GM18858 (cell line): Measurements from ENCODE around the gene MAML3.

Experiments
- ATAC-seq: cut with Tn5 transposase; IDR thresholded peaks from one replicate; pipeline ENCODE4 v1.9.1; 2021; ENCODE audit not compliant: unreplicated experiment

The MAML3 gene

GRCh38 chr4:139903845-139904244 is 250.1 kb downstream of the MAML3 start:
- ATAC-seq = no peak

GRCh38 chr4:139902321-139903320 is 251.4 kb downstream of the MAML3 start:
- ATAC-seq = no peak

- ATAC-seq = no peak
Measured at GRCh38 chr4:139901531-139902320, 252.3 kb downstream of the MAML3 start.

- no peak for ATAC-seq
Measured at GRCh38 chr4:139900964-139901376, 253.0 kb downstream of the MAML3 start.

- no peak for ATAC-seq
Measured at GRCh38 chr4:139899346-139899745, 254.6 kb downstream of the MAML3 start.

GRCh38 chr4:139898293-139898692 is 255.7 kb downstream of the MAML3 start:
- ATAC-seq = no peak

- no peak for ATAC-seq
Measured at GRCh38 chr4:139896091-139896604, 257.8 kb downstream of the MAML3 start.

GRCh38 chr4:139893801-139894200 is 260.2 kb downstream of the MAML3 start:
- no peak for ATAC-seq

GRCh38 chr4:139892973-139893736 is 260.8 kb downstream of the MAML3 start:
- no peak for ATAC-seq

GRCh38 chr4:139890816-139891215 is 263.2 kb downstream of the MAML3 start:
- ATAC-seq = no peak

- no peak for ATAC-seq
Measured at GRCh38 chr4:139889901-139890300, 264.1 kb downstream of the MAML3 start.

- no peak for ATAC-seq
Measured at GRCh38 chr4:139889264-139889663, 264.7 kb downstream of the MAML3 start.

- ATAC-seq = peak; percentile 62
Measured at GRCh38 chr4:139887962-139888735, 265.8 kb downstream of the MAML3 start.

- ATAC-seq = no peak
Measured at GRCh38 chr4:139887376-139887802, 266.6 kb downstream of the MAML3 start.

GRCh38 chr4:139886798-139887197 is 267.2 kb downstream of the MAML3 start:
- no peak for ATAC-seq

- no peak for ATAC-seq
Measured at GRCh38 chr4:139884438-139884837, 269.5 kb downstream of the MAML3 start.

GRCh38 chr4:139880841-139881240 is 273.1 kb downstream of the MAML3 start:
- ATAC-seq = no peak

- no peak for ATAC-seq
Measured at GRCh38 chr4:139878050-139878449, 275.9 kb downstream of the MAML3 start.

GRCh38 chr4:139876337-139876941 is 277.5 kb downstream of the MAML3 start:
- ATAC-seq = no peak

GRCh38 chr4:139875411-139875825 is 278.6 kb downstream of the MAML3 start:
- no peak for ATAC-seq
